ENCODE data around the gene CYP27C1. TPM values are rescaled to one million over a fixed set of nuclear protein-coding genes. Genes with fewer than 3 reads are reported as not detected.

Gene CYP27C1
- total RNA-seq, 2 donors from 2014 or later, result 0.52 TPM; not detected in 1

- Histone ChIP-seq H3K4me3 (no peak overlapping the region), H3K27ac (no peak overlapping the region), H3K9me3 (no peaks in the 10 kb centered on the region), H3K27me3 (no peaks in the 10 kb centered on the region), H3K36me3 (replicated peaks in 1 of 2; ENCODE audit: insufficient read depth in 1 of 2, low read depth in 2 of 2) (no peaks in the 10 kb centered on the region), H3K4me1 (no peaks in the 10 kb centered on the region)
- intact Hi-C loops (cut with DNase I), result no loop called here
- DNase-seq, result no peak
- 87 to 89% methylated on average over 10 to 12 of the region's 12 CpGs for WGBS, 2 donors
- no peak for TF ChIP-seq CTCF (IDR thresholded peaks at IDR 0.05)
- no peak for TF ChIP-seq POLR2A (IDR thresholded peaks at IDR 0.05)
- no peak for ATAC-seq
These were observed 82.9 kb downstream of the CYP27C1 start for GRCh38 chr2:127137225-127137624.

DNA sequence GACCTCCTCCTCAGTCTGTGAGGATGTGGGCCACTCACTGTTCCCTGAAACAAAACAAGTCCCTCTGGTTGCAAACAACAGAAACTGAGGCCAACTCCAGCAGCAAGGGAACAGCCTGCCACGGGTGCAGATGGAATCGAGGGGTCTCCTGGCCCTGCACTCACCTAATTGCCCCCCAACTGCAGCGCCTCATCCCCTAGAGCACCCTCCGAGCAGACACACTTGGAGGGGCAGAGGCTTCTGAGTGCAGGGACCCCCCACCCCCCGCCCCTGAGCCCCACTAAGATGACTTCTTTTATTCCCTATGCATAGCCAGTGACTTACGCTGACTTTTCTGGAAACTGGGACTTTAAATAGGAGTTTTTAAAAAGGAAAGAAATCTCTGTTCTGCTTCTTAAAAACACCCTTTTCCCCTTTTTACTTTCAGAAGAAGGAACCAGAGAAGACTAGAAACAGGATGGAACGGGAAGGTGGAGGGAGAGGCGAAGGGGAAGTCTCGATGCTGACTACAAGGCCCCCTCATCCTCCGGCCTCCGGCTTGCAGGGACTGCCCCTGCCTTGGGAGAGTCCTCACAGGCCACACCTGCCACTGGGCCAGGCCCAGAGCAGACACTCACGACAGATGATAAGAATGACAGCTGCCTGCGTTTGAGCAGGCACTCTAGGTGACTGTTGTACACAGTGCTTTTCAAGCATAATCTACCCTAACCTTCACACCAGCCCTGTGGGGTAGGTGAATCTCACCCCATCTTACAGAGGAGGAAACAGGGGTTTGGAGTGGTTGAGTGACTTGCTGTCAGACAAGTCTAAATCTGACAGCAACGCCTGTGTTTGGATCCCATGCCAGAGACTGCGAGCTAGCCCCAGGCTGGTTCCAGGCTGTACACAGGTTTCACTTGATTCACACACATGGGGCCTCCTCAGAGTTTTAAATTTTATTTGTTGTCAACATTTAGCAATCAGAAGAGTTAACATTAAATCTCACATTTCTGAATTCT lies 85.0 kb downstream of the CYP27C1 start:
- Histone ChIP-seq H3K27ac (no peak overlapping the region), H3K4me3 (no peak overlapping the region), H3K36me3 (replicated peaks in 1 of 2; ENCODE audit: insufficient read depth in 1 of 2, low read depth in 2 of 2) (no peaks in the 10 kb centered on the region), H3K27me3 (no peaks in the 10 kb centered on the region), H3K4me1 (no peaks in the 10 kb centered on the region), H3K9me3 (no peaks in the 10 kb centered on the region)
- WGBS, 2 donors, result 67 to 69% methylated on average over 13 to 15 of the region's 15 CpGs
- intact Hi-C loops (cut with DNase I), result no loop called here
- DNase-seq (peak in 1 of 4 donors; percentile 33), ATAC-seq (no peak)
- TF ChIP-seq POLR2A (IDR thresholded peaks at IDR 0.05), result no peak
- no peak for TF ChIP-seq CTCF (IDR thresholded peaks at IDR 0.05)

DNA sequence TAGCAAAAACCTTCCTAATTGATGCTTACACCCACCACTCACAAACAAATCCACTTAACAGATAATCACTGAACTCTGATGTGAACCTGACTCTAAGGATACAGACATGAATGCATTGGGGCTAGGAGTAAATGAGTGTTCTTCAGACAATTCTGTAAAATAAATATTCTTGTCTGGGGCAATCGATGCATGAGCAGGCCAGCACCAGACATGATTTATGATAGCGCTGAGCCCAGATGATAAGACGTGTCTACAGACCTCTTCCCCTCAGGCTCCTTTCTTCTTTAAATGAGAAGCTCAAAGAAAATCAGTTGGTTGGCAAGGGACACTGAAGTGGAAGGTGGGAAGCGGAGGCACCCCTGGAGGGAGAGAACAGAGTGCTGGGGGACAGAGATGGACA lies 85.9 kb downstream of the CYP27C1 start:
- Histone ChIP-seq H3K4me1 (no peaks in the 10 kb centered on the region), H3K9me3 (no peaks in the 10 kb centered on the region), H3K36me3 (replicated peaks in 1 of 2; ENCODE audit: insufficient read depth in 1 of 2, low read depth in 2 of 2) (no peaks in the 10 kb centered on the region), H3K27me3 (no peaks in the 10 kb centered on the region), H3K27ac (no peak overlapping the region), H3K4me3 (no peak overlapping the region)
- TF ChIP-seq CTCF (IDR thresholded peaks at IDR 0.05) (no peak), POLR2A (IDR thresholded peaks at IDR 0.05) (no peak)
- DNase-seq (no peak), ATAC-seq (no peak)
- 70 to 71% methylated on average over 4 of the region's 4 CpGs for WGBS, 2 donors
- intact Hi-C loops (cut with DNase I), result no loop called here

Small RNAs within 50 kb of the gene (small RNA-seq; reads per million reads assigned to genes)
- gene NIFKP9, result not detected

Other genes starting within 250 kb of the CYP27C1 start
- gene BIN1, start 113.1 kb downstream of the CYP27C1 start, total RNA-seq, result 10 to 100 TPM; 24.4 to 43.5 TPM
- 10 to 100 TPM; 28.5 to 54.7 TPM for gene ERCC3, start 73.8 kb upstream of the CYP27C1 start, total RNA-seq
- 10 to 100 TPM; 27.8 to 35.3 TPM for gene MAP3K2, start 167.7 kb upstream of the CYP27C1 start, total RNA-seq
- gene PROC, start 198.1 kb upstream of the CYP27C1 start, total RNA-seq, result under 1 TPM in 1 of 2 donors, not detected in 1; 0.26 TPM